Measurements from ENCODE around the gene ANAPC5. TPM values are rescaled to one million over a fixed set of nuclear protein-coding genes. Genes with fewer than 3 reads are reported as not detected.

Gene ANAPC5
- 141 and 158 TPM in 2 replicates for total RNA-seq

GRCh38 chr12:121351820-121352681 lies at the start of gene ANAPC5:
ANAPC5 (minus strand) TSS chr12:121352411; CDS start chr12:121352340, 71 bp downstream.

DNA sequence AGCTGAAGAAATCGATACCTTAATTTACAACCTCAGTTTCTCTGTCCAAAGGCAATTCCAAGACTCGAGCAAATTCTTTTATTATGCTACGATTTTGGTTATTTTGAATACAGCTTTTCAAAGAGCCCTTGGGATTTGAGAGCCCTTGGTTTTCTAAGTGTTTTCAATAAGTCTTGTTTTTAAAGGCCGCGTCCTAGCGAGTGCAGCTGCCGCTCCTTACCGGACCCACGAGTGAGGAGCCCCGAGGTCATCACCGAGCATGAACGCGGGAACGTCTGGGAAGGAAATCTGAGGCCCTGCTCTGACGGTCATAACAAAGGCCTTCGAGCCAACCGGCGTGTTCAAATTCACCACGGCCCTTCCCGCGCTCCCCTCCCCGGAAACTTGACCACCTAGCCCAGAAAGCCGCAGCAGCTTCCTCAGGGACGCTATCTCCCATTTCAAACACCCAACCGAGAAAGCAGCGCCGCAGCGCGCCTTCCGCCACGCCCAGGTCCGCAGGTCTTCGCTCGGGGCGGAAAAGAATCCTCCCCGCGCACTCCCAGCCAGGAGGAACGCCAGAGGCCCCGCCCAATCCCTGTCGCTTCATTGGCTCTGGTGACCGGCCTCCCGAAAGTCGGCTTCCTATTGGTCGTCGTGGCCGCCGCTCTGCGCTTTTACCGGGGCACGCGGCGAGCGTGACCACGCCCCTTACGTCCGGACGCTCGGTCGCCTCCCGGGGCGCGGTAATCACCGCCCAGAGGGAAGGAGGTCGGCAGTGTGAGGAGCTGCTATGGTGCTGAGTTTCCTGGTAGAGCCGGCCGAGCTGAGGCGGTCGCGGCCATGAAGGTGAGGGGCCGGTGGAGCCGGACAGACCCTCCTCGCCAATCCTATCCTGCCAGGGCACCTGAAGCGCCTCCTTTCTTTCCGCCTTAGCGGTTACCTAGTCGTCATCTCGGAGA lies 47.5 kb upstream of the ANAPC5 start, which contains the start of gene RNF34:
TSS of gene RNF34 (plus strand) at position 728 of the 941 bp plus-strand sequence. CDS start at position 823, 95 bp downstream.

GRCh38 chr12:121296618-121297434 lies 55.4 kb downstream of the ANAPC5 start, which contains the start of gene CAMKK2:
CAMKK2 (minus strand) TSS chr12:121296709; CDS start chr12:121274526, 22,183 bp downstream.

Other genes with a start within 250 kb of the ANAPC5 start
- 2.8 and 4.1 TPM in 2 replicates for gene P2RX7, start 219.5 kb downstream of the ANAPC5 start, total RNA-seq
- gene P2RX4, start 142.3 kb downstream of the ANAPC5 start, total RNA-seq = 40.6 and 52.1 TPM in 2 replicates
- gene CAMKK2, start 55.7 kb downstream of the ANAPC5 start, total RNA-seq = 14.4 and 14.9 TPM in 2 replicates
- 53.2 and 64.7 TPM in 2 replicates for gene RNF34, start 47.7 kb upstream of the ANAPC5 start, total RNA-seq
- 29.2 and 47.9 TPM in 2 replicates for gene KDM2B, start 228.6 kb upstream of the ANAPC5 start, total RNA-seq